CD4-positive, alpha-beta T cell treated with Interleukin-21 for 1 hour (primary cell): Measurements from ENCODE around the gene U2AF2.
A peak's percentile ranks its signal among the peaks of the same experiment; 100 is the strongest.
"Not testable (repeated sequence)": the region's sequence is repeated elsewhere in the genome, so short reads cannot be mapped to it uniquely, and the experiment has no call there.

Experiments used
- DNase-seq: peaks from one replicate; pipeline ENCODE4 v3.0.0-alpha.2; 2020

The U2AF2 gene

DNA sequence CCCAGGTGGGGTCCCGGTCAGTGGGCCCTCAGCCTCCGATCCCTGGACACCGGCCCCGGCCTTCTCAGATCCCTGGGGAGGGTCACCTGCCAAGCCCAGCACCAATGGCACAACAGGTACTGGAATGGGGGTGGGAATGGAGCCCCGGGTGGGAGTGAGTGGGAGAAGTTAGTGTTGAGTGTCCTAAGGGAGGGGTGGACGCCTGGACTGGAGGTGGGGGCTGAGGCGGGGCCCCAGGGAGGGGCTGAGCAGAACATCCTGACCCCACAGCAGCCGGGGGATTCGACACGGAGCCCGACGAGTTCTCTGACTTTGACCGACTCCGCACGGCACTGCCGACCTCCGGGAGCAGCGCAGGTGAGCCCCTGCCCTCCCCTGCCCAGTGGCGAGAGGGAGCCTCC, 37.8 kb downstream of the U2AF2 start:
- DNase-seq = no peak

DNA sequence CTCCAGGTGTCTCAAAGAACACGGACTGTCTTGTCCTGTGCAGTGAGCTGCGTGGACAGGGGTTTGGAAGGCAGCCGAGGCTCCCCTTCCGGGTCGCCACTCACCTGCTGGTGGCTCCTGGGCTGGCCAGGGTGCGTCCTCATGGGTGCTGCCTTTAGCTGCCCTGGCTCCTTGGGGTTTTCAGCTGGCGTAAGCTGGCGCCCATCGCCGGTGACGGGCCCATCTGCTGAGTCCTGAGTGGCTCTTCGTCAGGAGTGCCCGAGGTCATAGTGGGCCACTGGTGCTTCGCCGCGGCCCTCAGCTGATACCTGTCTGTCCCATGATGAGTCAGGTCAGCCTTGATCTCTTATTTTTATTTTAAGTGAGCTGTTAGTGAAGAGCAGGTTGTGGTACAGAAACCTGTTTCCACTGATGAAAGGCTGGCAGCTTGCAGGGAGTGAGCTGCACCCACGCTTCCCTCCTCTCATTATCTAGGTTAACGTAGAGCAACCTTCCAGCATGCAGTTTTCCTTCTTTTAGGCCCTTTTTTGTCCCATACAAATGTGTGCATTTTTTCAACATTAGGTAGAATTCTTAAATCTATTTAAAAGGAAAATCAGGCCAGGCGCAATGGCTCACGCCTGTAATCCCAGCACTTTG, 38.6 kb downstream of the U2AF2 start:
- no peak for DNase-seq

DNA sequence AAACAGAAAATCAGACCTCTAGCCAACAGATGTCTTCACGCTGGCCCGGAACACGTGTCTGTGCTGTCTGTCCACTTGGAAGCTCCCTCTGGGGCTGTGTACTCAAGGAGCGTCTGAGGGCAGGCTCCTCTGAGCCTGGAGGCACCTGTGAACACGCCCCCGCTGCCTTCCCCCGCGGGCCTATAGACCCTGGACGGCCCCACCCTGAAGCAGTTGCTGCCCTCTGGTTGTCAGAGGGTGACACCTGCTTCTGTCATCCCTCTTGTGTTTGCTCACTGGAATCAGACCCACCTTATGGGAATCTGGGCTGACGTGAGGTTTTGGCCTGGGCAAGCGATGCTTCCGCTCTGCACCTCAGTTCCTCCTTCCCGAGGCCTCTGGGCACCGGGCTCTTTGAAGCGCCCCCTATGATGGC, 39.4 kb downstream of the U2AF2 start:
- no peak for DNase-seq

DNA sequence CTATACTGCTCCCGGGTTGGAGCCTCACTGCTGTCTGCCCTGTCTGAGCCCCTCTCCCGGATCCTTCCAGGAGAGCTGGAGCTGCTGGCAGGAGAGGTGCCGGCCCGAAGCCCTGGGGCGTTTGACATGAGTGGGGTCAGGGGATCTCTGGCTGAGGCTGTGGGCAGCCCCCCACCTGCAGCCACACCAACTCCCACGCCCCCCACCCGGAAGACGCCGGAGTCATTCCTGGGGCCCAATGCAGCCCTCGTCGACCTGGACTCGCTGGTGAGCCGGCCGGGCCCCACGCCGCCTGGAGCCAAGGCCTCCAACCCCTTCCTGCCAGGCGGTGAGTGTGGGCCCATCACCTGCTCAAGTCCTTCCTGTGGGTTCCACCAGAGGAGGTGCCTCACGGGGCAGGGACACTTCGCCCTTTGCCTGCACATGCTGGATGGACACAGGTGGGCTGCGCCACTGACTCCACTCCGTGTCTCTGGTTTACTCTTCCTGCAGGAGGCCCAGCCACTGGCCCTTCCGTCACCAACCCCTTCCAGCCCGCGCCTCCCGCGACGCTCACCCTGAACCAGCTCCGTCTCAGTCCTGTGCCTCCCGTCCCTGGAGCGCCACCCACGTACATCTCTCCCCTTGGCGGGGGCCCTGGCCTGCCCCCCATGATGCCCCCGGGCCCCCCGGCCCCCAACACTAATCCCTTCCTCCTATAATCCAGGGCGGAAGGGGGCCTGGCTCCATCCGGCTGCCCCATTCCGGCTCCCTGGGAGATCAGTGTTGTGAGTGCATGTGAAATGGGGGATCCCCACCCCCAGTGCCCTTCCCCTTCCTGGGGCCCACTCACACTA, 40.0 kb downstream of the U2AF2 start:
- no peak for DNase-seq

DNA sequence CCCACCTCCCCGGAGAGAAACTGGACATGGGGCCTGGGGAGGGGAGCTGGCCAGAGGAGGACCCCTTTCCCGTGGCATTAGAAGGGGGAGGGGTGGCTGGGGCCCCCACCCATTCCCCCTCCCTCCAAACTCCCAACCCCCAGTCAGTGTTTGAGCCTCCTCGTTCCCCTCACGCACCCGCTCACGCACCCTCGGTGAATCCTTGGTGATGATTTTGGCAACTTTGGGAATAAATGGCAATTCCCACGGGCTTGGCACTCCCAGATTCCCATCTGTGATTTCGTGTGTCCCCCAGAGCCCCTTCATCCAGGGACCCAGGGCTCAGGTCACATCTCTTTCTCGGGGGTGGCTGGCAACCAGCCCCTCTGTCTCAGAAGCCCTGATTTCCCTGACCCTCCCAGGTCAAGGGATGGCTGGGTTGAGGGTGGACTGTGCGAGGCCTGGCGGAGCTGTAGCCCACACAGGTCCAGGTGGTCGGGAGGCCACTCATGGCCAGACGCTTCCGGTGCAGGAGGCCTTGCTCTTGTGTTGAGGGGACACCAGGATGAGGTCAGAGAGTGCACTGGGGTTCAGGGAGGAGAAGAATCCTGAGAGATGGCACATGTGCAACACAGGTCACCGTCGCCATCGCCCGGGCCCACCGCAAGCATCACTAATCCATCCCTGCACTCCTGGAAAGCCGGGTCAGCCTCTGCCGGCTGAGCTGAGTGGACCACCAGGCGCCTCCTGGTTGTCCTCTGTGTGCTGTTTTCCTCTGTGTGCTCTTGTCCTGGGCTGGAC, 40.9 kb downstream of the U2AF2 start:
- no peak for DNase-seq

DNA sequence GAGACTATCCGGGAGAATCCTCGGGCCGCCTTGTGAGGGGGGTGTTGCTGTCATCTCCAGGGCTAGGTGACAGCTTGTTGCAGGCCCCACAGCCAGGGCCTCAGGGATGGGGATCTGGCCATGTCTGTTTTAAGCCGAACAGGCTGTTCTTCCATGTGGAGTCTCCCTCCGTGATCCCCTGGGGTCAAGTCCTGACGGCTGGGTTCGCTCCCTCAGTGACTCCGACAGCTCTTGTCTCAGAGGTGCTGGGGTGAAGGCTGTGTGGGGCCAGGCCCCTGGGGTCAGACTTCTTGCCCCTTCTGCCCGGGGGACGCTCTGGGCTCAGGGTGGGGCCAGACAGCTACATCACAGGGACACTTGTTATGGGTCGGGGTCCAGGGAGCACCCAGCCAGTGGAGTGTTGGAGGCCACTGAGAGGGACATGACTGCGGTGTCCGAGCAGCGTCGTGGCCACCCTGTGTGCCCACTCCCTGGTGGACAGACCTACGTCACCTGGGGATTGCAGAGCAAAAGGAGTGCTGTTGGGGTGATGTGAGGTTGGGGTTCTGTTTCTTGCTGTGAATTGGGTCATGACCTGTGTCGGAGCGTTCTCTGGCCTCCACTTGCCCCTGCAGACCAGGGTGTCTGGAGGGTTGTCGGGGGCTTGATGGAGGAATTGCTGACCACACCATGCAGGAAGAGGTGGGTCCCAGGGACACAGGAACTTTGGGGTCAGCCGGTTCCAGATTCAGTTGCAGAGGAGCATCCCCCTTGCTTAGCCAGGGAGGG, 41.6 kb downstream of the U2AF2 start:
- no peak for DNase-seq

DNA sequence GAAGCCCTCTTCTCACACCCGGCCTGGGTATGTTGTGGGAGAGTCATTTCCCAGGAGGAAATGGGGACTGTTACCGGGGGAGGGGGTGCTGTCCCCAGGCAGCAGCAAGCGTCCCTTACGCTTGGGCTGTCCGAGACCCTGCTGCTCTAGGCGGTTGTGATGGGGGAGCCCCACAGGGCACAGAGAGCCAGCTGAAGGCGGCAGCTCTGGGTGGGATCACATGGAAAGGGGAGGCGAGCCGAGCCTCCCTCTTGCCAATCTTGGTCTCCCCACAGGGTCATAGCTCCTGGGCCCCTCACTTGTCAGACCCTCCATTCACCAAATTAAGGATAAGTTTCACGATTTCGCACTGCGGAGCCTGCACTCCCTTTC, 42.2 kb downstream of the U2AF2 start:
- DNase-seq = no peak

DNA sequence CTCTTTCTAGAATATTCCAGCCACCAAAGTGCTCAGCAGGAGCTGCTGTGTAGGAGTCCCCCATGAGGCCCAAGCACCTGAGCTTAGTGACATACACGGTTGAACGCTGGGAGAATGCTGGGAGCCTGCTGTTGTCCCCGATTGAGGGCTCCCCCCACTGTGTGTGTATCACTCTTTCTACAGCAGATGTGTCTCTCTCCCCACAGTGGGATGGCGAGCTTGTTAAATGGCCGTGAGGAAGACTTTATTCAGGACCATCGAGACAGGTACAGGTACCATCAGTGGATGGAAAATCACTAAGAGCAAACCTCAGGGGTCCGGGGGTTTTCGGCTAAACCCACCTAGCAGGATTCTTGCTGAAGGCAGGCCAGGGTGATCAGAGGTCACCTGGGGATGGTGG, 42.9 kb downstream of the U2AF2 start:
- no peak for DNase-seq

DNA sequence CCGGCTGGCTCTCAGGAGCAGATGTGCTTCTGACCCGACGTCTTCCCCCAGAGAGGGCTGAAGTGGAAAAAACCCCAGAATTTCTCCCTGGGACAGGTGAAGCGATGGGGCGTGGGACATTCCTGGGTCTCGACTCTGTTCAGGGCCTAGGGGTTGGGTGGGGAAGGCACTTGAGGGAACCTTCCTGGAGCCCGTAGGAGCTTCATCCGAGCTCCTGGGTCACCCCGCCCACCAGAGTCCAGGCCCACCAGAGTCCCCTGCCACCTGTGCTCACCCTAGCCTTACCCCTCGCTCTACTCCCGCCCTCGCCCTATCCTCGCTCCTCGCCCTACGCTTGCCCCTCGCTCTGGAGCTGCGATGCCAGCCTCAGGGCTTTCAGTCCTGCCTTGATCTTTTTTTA, 43.4 kb downstream of the U2AF2 start:
- no peak for DNase-seq

DNA sequence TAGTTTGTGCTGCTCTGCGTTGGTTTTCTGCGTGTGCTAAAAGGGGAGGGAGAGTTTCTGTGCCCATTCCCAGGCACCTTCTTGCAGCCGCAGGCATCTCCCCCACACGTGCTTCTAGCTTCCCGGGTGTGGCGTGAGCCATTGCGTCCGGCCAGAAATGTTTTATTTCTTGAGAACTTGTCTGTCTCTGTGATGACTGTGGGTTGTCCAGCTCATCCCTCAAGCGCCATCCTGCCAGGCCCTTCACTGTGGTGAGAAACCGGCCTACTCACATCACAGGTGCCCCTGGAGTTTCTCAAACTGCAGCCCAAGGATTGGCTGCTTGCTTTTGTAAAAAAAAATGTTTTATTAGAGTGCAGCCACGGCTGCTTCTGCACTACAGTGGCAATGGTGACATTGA, 44.4 kb downstream of the U2AF2 start:
- DNase-seq = no peak

DNA sequence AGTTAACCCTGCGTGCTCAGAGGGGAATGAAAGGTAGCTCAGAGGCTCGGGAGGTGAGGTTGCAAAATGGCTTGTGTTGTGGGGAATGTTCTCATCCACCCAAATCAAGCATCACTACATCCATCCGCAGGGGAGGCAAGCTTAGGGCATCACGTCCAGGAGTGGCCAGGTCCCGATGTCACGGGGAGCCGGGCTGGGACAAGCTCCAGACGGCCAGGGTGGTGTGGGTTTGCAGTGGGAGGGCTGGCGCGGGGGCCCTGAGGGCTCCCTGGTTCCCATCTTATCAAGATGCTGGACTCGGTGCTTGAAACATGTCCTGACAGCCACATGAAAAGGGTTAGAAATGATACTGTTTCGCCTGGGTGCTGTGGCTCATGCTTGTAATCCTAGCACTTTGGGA, 46.0 kb downstream of the U2AF2 start:
- DNase-seq = no peak

DNA sequence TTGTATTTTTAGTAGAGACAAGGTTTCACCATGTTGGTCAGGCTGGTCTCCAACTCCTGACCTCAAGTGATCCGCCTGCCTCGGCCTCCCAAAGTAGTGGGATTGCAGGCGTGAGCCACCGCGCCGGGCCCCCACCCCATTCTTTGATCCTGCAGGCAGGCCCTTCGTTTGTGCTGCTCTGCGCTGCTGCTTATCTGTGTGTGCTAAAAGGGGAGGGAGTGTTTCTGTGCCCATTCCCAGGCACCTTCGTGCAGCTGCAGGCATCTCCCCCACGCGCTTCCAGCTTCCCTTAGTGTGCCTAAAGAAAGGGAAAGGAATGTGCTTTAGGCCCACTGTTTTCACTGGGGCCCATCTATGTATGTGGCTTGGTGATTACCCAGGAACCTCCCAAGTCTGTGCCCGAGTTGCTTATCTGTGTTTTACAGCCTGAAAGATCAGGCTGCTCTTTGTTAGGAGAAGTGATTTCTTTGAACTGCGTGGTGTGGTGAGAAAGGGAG, 47.3 kb downstream of the U2AF2 start:
- DNase-seq = no peak

DNA sequence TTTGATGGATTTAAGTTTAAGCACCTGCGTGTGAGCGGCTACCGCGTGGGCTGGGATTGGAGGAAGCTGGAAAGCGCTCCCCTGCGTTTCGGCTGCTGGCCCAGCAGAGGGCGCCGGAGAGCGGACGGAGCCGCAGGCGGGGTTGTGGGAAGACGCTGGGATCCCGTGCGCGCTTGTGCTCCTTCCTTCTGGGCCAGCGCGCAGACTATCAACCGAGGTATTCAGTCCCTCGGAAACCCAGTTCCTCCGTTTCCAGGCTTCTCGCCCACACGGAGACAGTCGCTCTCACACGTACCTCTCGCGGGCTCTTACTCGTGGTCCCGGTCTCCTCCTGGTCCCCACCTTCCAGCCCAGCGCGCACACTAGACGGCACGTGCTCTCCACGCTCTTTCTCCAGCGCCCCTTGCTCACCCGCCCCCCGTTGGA, 49.0 kb downstream of the U2AF2 start:
- DNase-seq = peak; percentile 42

DNA sequence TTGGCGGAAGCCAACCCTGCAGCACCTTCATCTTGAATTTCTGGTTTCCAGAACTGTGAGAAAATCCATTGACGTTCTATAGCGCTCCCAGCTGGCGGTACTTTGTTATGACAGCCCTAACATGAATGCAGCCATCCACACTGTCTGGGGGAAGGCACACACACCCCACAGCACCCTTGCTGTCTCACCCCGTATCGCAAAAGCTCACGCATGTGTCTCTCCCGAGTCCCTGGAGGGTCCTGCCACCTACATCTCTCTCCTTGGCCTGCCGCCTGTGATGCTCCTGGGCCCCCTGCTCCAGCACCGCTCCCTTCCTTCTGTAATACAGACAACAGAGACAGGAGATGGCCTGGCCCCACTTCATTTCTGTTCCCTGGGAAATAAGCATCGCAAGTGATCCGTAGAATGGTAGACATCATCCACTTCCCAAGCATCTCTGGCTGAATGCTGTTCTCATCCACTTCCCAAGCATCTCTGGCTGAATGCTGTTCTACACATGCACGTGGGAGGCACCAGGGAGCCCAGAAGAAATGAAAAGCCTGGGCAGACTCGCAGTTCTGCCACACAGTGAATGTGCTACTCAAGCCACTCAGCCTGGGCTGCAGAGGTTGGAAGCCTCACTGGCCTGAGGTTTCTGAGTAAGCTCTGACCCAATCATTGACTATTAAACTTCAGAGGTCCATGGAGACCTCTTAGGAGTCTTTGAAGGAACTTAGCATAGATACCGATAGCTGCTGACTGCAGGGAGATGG, 49.8 kb downstream of the U2AF2 start:
- no peak for DNase-seq

DNA sequence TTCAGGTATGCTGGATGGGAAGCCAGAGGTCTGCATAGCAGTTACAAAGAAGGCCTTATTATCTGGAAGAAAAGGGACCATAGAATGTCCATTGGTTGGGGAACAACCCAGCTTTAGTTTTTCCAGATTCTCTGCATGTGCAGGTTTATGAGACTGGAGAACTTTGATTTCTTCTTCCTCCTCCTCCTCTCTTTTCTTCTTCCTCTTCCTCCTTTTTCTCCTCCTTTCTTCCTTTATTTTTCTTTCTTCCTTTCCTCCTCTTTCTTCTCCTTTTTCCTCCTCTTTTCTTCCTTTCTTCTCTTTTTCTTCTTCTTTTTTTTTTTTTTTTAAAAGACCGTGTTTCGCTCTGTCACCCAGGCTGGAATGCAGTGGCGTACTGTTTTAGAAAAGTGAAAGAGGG, 51.1 kb downstream of the U2AF2 start:
- no peak for DNase-seq

DNA sequence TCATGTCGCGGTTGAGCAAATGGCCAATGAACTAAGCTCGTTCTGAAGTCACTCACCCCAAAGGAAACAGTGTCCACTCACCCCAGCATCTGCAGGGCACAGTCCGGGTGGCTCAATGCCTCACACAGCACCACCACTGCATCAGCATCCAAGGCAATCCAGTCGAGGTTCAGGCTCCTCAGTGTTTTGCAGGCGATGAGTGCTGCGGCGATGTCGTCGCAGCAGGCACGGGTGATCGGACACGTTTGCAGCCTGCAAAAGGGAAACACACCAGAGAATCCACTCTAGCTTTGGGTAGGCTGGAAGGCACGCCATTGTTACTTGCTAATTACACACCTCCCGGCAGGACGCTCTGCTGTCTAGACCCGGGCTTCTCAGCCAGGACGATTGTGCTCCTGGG, 56.9 kb downstream of the U2AF2 start:
- no peak for DNase-seq

DNA sequence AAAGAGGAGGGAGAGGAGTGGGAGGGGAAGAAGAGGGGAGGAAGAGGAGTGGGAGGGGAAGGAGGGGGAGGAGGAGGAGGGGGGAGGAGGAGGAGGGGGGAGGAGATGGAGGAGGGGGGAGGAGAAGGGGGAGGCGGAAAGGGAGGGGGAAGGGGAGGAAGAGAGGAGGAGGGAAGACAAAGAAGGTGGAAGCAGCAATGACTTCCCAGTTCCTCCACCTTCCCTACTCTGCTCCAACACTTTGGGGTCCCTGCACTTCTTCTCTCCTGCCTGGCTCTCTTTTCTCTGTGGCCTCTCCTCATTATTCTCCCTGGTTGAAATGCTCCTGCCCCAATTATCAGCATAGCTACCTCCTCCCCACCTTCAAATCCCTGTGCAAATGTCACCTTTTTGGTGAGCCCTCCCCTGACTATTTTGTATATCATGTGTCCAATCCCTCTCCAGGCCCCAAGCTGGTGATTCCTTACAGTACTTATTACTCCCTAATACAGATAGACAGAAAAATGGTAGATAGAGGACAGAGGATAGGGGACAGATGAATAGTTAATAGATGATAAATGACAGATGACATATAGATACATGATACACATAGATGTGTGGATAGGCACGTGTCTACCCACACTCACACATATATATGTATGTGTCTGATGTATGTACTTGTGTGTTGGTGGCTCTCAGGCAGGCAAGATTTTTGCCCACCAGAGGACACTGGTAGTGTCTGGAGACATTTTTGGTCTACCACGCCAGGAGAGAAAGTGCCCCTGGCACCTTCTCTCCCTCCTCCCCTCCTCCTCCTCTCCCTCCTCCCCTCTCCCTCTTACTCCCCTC, 58.2 kb downstream of the U2AF2 start:
- DNase-seq = no peak

DNA sequence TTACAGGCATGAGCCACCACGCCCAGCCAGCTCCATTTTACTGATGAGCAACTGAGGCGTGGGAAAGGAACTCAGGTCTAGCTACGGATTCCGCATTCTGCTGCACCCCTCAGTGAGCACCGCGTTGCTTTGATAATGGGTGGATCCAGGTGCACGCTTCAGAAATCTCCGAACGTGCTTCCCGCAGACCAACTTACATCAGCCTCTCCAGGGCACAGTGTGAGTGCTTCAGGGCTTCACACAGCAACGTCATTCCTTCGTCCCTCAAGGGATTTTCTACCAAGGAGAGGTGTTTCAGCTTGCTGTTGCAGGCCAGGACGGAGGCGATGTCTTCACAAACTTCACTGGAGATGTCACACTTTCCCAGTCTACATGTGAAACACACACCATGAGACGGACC, 61.7 kb downstream of the U2AF2 start:
- no peak for DNase-seq

DNA sequence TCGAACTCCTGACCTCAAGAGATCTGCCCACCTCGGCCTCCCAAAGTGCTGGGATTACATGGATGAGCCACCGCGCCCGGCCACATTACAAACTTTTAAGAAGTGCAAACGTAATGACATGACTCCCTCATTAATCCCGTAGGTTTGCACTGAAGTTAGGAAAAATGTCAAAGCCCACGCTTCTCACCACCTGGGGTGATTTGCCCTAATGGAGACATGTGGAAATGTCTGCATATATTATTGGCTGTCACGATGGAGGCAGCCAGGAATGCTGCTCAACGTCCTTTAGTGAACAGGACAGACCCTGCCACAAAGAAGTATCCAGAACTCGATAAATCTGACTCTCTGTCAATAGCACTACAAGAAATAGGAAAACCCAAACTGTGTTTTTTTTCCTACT, 62.4 kb downstream of the U2AF2 start:
- DNase-seq = no peak

DNA sequence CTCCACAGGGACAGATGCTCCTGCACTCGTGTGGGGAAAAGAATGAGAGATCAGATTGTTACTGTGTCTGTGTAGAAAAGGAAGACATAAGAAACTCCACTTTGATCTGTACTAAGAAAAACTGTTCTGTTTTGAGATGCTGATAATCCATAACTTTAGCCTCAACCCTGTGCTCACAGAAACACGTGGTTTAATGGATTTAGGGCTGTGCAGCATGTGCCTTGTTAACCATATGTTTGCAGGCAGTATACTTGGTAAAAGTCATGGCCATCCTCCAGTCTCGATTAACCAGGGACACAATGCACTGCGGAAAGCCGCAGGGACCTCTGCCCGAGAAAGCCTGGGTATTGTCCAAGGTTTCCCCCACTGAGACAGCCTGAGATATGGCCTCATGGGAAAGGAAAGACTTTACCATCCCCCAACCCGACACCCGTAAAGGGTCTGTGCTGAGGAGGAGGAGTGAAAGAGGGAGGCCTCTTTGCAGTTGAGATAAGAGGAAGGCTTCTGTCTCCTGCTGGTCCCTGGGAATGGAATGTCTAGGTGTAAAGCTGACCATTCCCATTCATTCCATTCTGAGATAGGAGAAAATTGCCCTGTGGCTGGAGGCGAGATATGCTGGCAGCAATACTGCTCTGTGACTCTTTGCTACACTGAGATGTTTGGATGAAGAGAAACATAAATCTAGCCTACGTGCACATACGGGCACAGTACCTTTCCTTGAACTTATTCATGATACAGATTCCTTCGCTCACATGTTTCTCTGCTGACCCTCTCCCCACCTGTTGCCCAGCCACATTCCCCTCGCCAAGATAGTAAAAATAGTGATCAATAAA, 63.3 kb downstream of the U2AF2 start:
- DNase-seq = not testable (repeated sequence)
